H9 (cell line): ENCODE results near the gene CDH22. TPM values are rescaled to one million over a fixed set of nuclear protein-coding genes. Genes with fewer than 3 reads are reported as not detected.

Experiments used
- DNase-seq: peaks from one replicate; pipeline ENCODE4 v3.0.0-alpha.2; 2017
- H2AFZ ChIP-seq: one replicate; pipeline ENCODE4 v1.6.1; 2013; ENCODE audit warnings: mild to moderate bottlenecking, low read length, control low read depth, moderate library complexity
- H2AK5ac ChIP-seq: 2 replicates; pipeline ENCODE4 v1.6.1; 2013; ENCODE audit warnings: low read length, control low read depth, mixed read lengths; ENCODE audit not compliant: insufficient read length
- H2BK120ac ChIP-seq: one replicate; pipeline ENCODE4 v1.6.1; 2013; ENCODE audit warnings: low read depth, mild to moderate bottlenecking, low read length, control low read depth, inconsistent platforms; ENCODE audit not compliant: poor library complexity, severe bottlenecking
- H2BK12ac ChIP-seq: 2 replicates; pipeline ENCODE4 v1.6.1; 2013; ENCODE audit warnings: low read length, control low read depth, mixed read lengths, low read depth; ENCODE audit not compliant: insufficient read length
- H2BK15ac ChIP-seq: 2 replicates; pipeline ENCODE4 v1.6.1; 2013; ENCODE audit warnings: low read depth, low read length, control low read depth
- H2BK20ac ChIP-seq: one replicate; pipeline ENCODE4 v1.6.1; 2013; ENCODE audit warnings: low read depth, mild to moderate bottlenecking, low read length, control low read depth, inconsistent platforms; ENCODE audit not compliant: poor library complexity, severe bottlenecking
- H2BK5ac ChIP-seq: 2 replicates; pipeline ENCODE4 v1.6.1; 2013; ENCODE audit warnings: low read length, control low read depth, mixed read lengths; ENCODE audit not compliant: insufficient read length
- H3K14ac ChIP-seq: 2 replicates; pipeline ENCODE4 v1.6.1; 2013; ENCODE audit warnings: low read length, control low read depth; ENCODE audit not compliant: insufficient read depth
- H3K18ac ChIP-seq: 2 replicates; pipeline ENCODE4 v1.6.1; 2013; ENCODE audit warnings: low read depth, mild to moderate bottlenecking, mixed read lengths, low read length, control low read depth; ENCODE audit not compliant: insufficient read length
- H3K23ac ChIP-seq: 2 replicates; pipeline ENCODE4 v1.6.1; 2013; ENCODE audit warnings: low read length, control low read depth, mixed read lengths, low read depth; ENCODE audit not compliant: insufficient read length
- H3K23me2 ChIP-seq: 2 replicates; pipeline ENCODE4 v1.6.1; 2013; ENCODE audit warnings: low read depth, mild to moderate bottlenecking, mixed read lengths, low read length, control low read depth; ENCODE audit not compliant: insufficient read length, poor library complexity, severe bottlenecking
- H3K27ac ChIP-seq: 2 replicates; pipeline ENCODE4 v1.5.1; 2013; ENCODE audit warnings: low read length, control low read depth, mixed read lengths, low read depth; ENCODE audit not compliant: insufficient read length
- H3K27me3 ChIP-seq: 2 replicates; pipeline ENCODE4 v1.6.1; 2013; ENCODE audit warnings: low read length, control low read depth, inconsistent platforms; ENCODE audit not compliant: insufficient read depth
- H3K4ac ChIP-seq: 2 replicates; pipeline ENCODE4 v1.6.1; 2013; ENCODE audit warnings: low read depth, mild to moderate bottlenecking, control low read depth, inconsistent platforms, low read length, moderate library complexity
- H3K4me1 ChIP-seq: 2 replicates; pipeline ENCODE4 v1.6.1; 2013; ENCODE audit warnings: low read length, control low read depth, inconsistent platforms; ENCODE audit not compliant: insufficient read depth
- H3K4me2 ChIP-seq: 2 replicates; pipeline ENCODE4 v1.6.1; 2013; ENCODE audit warnings: low read length, control low read depth, mixed read lengths; ENCODE audit not compliant: insufficient read length, insufficient read depth
- H3K56ac ChIP-seq: 2 replicates; pipeline ENCODE4 v1.6.1; 2013; ENCODE audit warnings: low read depth, mild to moderate bottlenecking, mixed read lengths, low read length, control low read depth; ENCODE audit not compliant: insufficient read length
- H3K79me1 ChIP-seq: 2 replicates; pipeline ENCODE4 v1.6.1; 2013; ENCODE audit warnings: low read depth, mild to moderate bottlenecking, moderate library complexity, low read length, control low read depth, inconsistent platforms; ENCODE audit not compliant: insufficient read depth, poor library complexity, severe bottlenecking
- H3K79me2 ChIP-seq: 2 replicates; pipeline ENCODE4 v1.6.1; 2013; ENCODE audit warnings: low read length, control low read depth, inconsistent platforms; ENCODE audit not compliant: insufficient read depth
- H3K9ac ChIP-seq: 2 replicates; pipeline ENCODE4 v1.6.1; 2013; ENCODE audit warnings: low read length, control low read depth, mixed read lengths; ENCODE audit not compliant: insufficient read length; ENCODE audit errors: extremely low read depth
- H3K9me3 ChIP-seq: one replicate; pipeline ENCODE4 v1.6.1; 2013; ENCODE audit warnings: low read depth, low read length, inconsistent platforms; ENCODE audit not compliant: control insufficient read depth
- H3T11ph ChIP-seq: one replicate; pipeline ENCODE4 v1.6.1; 2013; ENCODE audit warnings: mild to moderate bottlenecking, low read length, control low read depth, inconsistent platforms
- H4K20me1 ChIP-seq: one replicate; pipeline ENCODE4 v1.6.1; 2013; ENCODE audit not compliant: control insufficient read depth, insufficient read length, insufficient read depth
- H4K5ac ChIP-seq: 2 replicates; pipeline ENCODE4 v1.6.1; 2013; ENCODE audit warnings: low read depth, mild to moderate bottlenecking, mixed read lengths, low read length, control low read depth; ENCODE audit not compliant: insufficient read length
- H4K8ac ChIP-seq: replicated peaks from 2 replicates; pipeline ENCODE4 v1.6.1; 2013; ENCODE audit warnings: low read length, control low read depth, mixed read lengths, low read depth; ENCODE audit not compliant: insufficient read length
- H4K91ac ChIP-seq: 2 replicates; pipeline ENCODE4 v1.6.1; 2013; ENCODE audit warnings: low read depth, mild to moderate bottlenecking, moderate library complexity, mixed read lengths, low read length, control low read depth; ENCODE audit not compliant: insufficient read length
- H3K27ac Mint-ChIP-seq, 3 experiments: 2 replicates in 2 of 3; 3 replicates in 1 of 3; pipeline ENCODE4 v1.8.0; 2020 to 2021; ENCODE audit warnings: mixed read lengths in 3 of 3, mild to moderate bottlenecking in 1 of 3, moderate library complexity in 1 of 3
- H3K27me3 Mint-ChIP-seq: 2 replicates; pipeline ENCODE4 v1.8.0; 2021; ENCODE audit warnings: low read depth, mild to moderate bottlenecking, moderate library complexity, mixed read lengths
- H3K36me3 Mint-ChIP-seq, 3 experiments: 2 replicates in 2 of 3; 3 replicates in 1 of 3; pipeline ENCODE4 v1.8.0; 2020 to 2021; ENCODE audit warnings: low read depth in 3 of 3, mixed read lengths in 3 of 3; ENCODE audit not compliant: insufficient read depth in 1 of 3
- H3K4me1 Mint-ChIP-seq, 2 experiments: 2 replicates each; pipeline ENCODE4 v1.8.0; 2020; ENCODE audit warnings: mixed read lengths in 2 of 2
- H3K4me3 Mint-ChIP-seq, 2 experiments: 2 replicates in 1 of 2; 3 replicates in 1 of 2; pipeline ENCODE4 v1.8.0; 2020 to 2021; ENCODE audit warnings: mild to moderate bottlenecking in 2 of 2, mixed read lengths in 2 of 2, moderate library complexity in 1 of 2
- H3K9me3 Mint-ChIP-seq, 2 experiments: 2 replicates in 1 of 2; 3 replicates in 1 of 2; pipeline ENCODE4 v1.8.0; 2020; ENCODE audit warnings: mild to moderate bottlenecking in 2 of 2, mixed read lengths in 2 of 2, moderate library complexity in 1 of 2
- CTCF ChIP-seq: fragments of 200-600 bp; sonication (generic); conservative IDR thresholded peaks from 3 replicates; pipeline ENCODE4 v1.8.0; 2021; ENCODE audit warnings: antibody characterized with exemption, mild to moderate bottlenecking
- WGBS: extraction: QIAGEN DNeasy Blood & Tissue Kit; methylation state at CpG from one replicate; pipeline ENCODE4 v1.1.7; 2013; ENCODE audit warnings: missing lambda C conversion rate, low lambda C conversion rate, mixed read lengths; ENCODE audit not compliant: insufficient read length; ENCODE audit errors: extremely low coverage; 5-methylcytosine and 5-hydroxymethylcytosine counted together
- total RNA-seq: library from RNA; stranded (reverse); gene quantifications from 2 replicates; pipeline ENCODE4 v1.2.1, GENCODE V29; 2021

CDH22 gene
- total RNA-seq, 1 experiment from 2014 or later = not detected

GRCh38 chr20:46133886-46134654 lies 174.2 kb downstream of the CDH22 start:
- H3K79me1 ChIP-seq = no peaks in the 10 kb centered on the region
- H3K27ac ChIP-seq = no peak overlapping the region
- H3T11ph ChIP-seq = no peak overlapping the region
- H2BK12ac ChIP-seq = no peak overlapping the region
- no peak overlapping the region for H4K8ac ChIP-seq
- no peak overlapping the region for H4K91ac ChIP-seq
- H2BK15ac ChIP-seq = no peak overlapping the region
- no peak for DNase-seq
- no peak overlapping the region for H3K56ac ChIP-seq
- H3K9ac ChIP-seq = no peak overlapping the region
- H3K18ac ChIP-seq = no peak overlapping the region
- WGBS = no CpG with 5 or more reads among the region's 11 CpGs
- H2BK20ac ChIP-seq = no peak overlapping the region
- H3K9me3 ChIP-seq = no peaks in the 10 kb centered on the region
- Mint-ChIP-seq H3K4me1 (peaks cover 17 to 30% of the 10 kb centered on the region in 2 experiments), H3K27ac (no peak overlapping the region), H3K9me3 (no peaks in the 10 kb centered on the region), H3K36me3 (no peaks in the 10 kb centered on the region), H3K4me3 (no peak overlapping the region), H3K27me3 (peaks cover 41% of the 10 kb centered on the region)
- no peak overlapping the region for H3K4me2 ChIP-seq
- no peaks in the 10 kb centered on the region for H4K20me1 ChIP-seq
- no peak for TF ChIP-seq CTCF
- H2AK5ac ChIP-seq = no peak overlapping the region
- no peak overlapping the region for H3K4ac ChIP-seq
- H3K14ac ChIP-seq = no peak overlapping the region
- H3K23ac ChIP-seq = no peak overlapping the region
- no peaks in the 10 kb centered on the region for H3K4me1 ChIP-seq
- H4K5ac ChIP-seq = no peak overlapping the region
- H3K27me3 ChIP-seq = no peaks in the 10 kb centered on the region
- no peaks in the 10 kb centered on the region for H3K23me2 ChIP-seq
- H2AFZ ChIP-seq = no peak overlapping the region
- no peak overlapping the region for H2BK5ac ChIP-seq
- no peaks in the 10 kb centered on the region for H3K79me2 ChIP-seq
- H2BK120ac ChIP-seq = no peak overlapping the region
